SK-N-DZ (cell line): ENCODE measurements around the gene SELENON.
"Not testable (repeated sequence)": the region's sequence is repeated elsewhere in the genome, so short reads cannot be mapped to it uniquely, and the experiment has no call there.

Experiments
- DNase-seq: peaks from one replicate; pipeline ENCODE4 v3.0.0-alpha.2; 2015; ENCODE audit warnings: low spot score

The SELENON gene

GRCh38 chr1:25828491-25828890 lies 28.5 kb downstream of the SELENON start:
- no peak for DNase-seq

GRCh38 chr1:25829046-25829445 lies 29.1 kb downstream of the SELENON start:
- no peak for DNase-seq

DNA sequence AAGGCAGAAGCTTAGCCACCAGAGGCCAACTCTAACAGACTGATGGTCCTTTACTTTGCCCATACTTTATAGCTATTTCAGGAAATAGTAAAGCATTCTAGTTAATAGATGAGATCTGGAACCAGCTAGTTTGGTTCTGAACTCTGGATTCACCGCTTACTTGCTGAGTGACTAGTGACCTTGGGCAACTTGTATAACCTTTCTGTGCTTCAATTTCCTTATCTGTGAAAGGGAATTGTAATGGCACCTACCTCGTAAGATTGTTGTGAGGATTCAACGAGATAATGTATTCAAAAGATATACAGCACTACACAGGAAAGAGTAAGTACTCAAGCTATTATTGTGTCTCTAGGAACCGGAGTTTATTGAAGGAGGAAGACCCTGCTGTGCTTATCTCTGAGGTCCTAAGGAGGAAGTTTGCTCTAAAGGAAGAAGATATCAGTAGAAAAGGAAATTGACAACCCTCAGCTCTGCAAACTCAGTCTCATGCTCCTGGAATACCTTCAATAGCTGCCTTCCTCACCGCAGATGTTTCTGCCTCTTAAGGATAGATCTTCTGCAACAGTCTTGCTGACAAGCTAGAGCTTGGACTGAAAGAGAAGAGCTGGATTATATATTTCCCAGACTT lies 31.7 kb downstream of the SELENON start:
- no peak for DNase-seq

DNA sequence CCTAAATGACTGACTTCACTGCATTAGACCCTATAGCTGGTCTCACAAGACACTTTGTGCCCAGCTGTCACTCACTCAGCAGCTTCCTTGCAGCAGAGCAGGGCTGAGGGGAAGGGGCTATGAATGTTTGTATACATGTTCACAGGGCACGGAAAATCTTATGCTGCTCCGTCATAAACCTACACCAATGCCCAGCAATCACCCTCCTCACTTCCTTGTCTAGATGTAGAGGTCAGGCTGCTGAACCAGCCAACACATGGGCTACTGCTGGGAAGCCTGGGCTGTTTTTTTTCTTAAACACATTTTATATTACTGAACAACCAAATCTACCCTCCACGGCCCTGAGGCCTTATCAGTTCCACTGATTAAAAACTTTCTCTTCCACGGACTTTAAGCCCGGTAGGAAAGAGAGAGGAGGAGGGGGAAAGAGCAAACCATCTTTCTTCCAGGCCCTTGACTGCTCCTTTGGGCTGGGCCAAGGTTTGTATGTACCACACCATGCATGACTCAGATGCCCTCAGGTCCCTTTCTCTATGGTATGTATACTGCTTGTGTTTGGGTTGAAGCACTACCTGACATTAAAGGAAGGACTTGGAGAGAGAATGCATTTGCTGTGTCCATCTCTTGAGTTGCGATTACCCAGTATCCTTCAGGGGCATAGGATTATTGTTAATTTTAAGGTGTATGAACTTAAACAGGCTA lies 32.5 kb downstream of the SELENON start:
- DNase-seq = no peak

- DNase-seq = no peak
These were observed 33.2 kb downstream of the SELENON start for GRCh38 chr1:25833158-25833557.

GRCh38 chr1:25834894-25835293 lies 34.9 kb downstream of the SELENON start:
- no peak for DNase-seq

DNA sequence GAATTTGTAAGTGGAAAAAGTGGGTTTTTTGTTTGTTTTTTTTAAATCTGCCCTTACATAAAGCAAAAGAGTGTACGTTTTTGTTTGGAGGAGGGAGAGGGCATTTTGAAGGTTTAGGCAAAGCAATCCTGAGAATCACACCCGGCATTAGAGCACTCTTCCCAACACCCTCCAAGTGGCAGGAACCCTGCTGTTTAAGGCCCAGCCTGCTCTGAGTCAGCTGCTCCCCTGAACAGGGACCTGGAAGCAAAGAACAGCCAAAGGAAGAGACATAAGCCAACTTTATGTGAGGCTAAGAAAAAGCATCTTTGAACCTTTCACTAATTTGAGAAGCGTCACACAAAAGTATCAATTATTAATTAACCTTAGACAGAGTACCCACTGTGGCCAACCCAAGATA lies 36.7 kb downstream of the SELENON start:
- DNase-seq = no peak

- no peak for DNase-seq
These were observed 37.4 kb downstream of the SELENON start for GRCh38 chr1:25837262-25837875.

DNA sequence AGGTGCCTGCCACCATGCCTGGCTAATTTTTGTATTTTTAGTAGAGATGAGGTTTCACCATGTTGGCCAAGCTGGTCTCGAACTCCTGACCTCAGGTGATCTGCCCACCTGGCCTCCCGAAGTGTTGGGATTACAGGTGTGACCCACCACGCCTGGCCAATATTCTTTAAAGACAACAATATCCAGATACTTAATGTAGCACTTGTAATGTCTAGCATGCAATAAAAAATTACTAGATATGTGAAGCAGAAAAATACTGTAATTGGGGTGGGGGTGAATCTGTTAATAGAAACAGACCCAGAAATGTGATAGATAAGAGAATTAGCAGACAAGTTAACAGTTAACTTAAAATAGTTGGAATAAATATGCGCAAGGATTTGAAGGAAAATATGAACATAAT lies 39.8 kb downstream of the SELENON start:
- not testable (repeated sequence) for DNase-seq

- DNase-seq = no peak
These were observed 43.5 kb downstream of the SELENON start for GRCh38 chr1:25843483-25843882.

- DNase-seq = no peak
These were observed 44.7 kb downstream of the SELENON start for GRCh38 chr1:25844536-25845337.

- no peak for DNase-seq
These were observed 45.7 kb downstream of the SELENON start for GRCh38 chr1:25845664-25846063.

- DNase-seq = no peak
These were observed 47.9 kb downstream of the SELENON start for GRCh38 chr1:25847929-25848328.

DNA sequence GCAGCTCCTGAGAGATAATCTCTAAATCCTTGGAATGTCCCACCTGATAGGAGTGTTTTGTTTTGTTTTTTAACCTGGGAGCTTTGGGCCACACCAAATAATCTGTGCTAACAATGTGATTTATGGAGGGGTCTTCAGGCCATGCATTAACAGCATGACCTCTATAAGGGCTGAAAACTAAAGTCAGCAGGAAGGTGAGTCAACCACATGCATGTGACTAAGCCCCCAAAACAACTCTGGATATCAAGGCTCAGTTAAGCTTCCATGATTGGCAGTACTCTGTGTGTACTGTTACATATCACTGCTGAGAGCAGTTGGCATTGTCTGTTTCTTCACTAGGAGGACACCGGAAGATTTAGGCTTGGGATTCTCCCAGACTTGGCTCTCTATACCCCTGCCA lies 48.5 kb downstream of the SELENON start:
- no peak for DNase-seq

DNA sequence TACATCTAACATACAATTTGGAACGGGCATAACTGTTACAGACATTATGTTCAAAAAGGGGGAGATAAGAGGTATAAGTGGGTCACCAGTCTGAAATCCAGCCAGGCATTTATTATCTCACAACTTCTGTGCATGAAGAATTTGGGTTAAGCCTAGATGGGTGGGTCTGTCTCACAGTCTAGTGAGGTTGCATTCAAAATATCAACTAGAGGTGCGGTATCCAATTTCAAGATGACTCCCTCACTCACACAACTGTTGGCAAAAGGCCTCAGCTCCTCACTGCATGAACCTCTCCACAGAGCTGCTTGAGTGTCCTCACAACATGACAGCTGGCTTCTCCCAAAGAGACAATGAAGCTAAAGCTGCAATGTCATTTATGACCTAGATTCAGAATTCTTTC lies 54.6 kb downstream of the SELENON start:
- no peak for DNase-seq

GRCh38 chr1:25856856-25857255 lies 56.9 kb downstream of the SELENON start:
- no peak for DNase-seq

DNA sequence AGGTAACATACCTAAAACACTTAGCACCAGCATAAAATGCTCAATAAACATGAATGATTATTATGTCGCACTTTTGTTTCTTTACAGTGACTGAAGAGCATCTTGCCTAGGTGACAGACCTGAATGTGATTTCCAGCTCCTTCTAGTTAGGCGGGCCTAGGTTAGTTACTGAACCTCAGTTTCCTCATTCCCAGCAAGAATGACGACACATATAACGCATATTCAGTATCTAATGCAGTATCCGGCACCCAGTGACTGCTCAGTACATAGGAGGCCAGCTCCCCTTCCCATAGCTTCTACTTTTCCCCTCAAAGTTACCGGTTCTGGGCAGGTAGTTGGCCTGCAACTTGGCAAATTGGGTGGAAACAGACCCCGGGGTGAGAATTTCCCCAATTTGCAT lies 58.5 kb downstream of the SELENON start:
- no peak for DNase-seq

GRCh38 chr1:25858906-25859789 lies 59.2 kb downstream of the SELENON start, which contains the start of gene AUNIP:
Gene AUNIP, minus strand, starts transcription at chr1:25859457. Its CDS starts 100 bp downstream, at chr1:25859357.
- peak; percentile 77 for DNase-seq

DNA sequence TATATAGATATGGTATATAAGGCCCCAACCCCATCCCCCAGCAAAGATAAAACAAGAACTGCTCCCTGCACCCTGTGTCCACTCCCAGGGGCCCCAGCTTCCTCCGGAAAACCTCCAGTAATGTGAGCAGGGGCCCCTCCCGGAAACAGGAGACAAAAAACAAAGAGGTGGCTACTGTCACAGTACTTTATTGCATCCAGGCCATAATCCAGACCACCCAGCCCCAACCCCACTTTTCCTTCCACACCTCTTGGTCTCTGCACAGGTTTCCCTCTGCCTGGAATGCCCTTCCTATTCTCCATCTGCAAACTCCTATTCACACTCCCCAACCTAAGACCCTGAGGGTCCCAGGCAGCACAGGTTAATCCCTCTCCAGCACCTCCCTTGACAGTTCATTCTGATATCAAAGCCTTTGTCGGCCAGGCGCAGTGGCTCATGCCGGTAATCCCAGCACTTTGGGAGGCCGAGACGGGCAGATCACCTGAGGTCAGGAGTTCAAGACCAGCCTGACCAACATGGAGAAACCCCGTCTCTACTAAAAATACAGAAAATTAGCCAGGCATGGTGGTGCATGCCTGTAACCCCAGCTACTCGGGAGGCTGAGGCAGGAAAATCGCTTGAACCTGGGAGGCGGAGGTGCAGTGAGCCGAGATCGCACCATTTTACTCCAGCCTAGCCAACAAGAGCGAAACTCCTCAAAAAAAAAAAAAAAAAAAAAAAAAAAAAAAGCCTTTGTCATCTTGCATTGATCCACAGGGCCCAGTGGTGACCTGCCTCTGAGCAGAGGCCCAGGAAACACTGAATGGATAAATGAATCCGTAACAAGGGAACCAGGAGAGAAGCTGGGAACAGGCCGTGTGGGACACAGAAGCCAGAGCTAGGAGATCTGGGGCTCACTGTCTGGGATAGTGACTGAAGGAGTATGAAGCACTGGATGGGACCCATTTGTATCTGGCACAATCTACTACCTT lies 61.6 kb downstream of the SELENON start:
- DNase-seq = no peak
